ENCODE data around the gene STARD7.

The STARD7 gene

DNA sequence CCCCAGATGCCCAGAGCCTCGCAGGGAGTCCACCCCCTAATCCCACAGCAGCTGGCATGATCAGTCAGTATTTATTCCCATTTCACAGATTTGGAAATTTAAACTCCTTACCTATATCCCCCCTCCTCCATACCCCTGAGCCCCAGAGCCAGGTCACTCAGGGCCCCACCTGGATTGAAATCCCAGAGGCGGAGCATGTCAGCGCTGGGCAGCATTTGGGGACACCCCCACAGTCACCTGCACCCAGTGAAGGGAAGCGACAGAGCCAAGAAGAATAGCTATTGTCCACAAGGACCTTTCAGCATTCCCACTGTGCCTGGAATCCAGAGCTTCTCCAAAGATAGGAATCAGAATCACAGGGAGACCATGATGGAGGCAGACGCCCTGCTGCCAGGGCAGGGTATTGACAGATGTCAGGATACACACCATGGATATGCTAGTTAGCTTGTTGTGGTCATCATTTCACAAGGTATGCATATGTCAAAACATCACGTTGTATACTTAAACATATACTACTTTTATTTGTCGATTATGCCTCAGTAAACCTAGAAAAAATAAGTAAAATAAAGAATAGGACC lies 69.4 kb downstream of the STARD7 start:
- no peak for DNase-seq (ENCODE audit: low read depth, low spot score)
- no peak overlapping the region for H3K27ac ChIP-seq

- peak; percentile 33 for DNase-seq (ENCODE audit: low read depth, low spot score)
These were observed 70.2 kb downstream of the STARD7 start, which contains the start of gene ASTL for GRCh38 chr2:96138179-96139145. TSS of gene ASTL (minus strand) at chr2:96138502. CDS start at chr2:96138436, 66 bp downstream.

GRCh38 chr2:96137321-96138178 lies 71.1 kb downstream of the STARD7 start:
- no peak overlapping the region for H3K27ac ChIP-seq
- DNase-seq (ENCODE audit: low read depth, low spot score), result no peak

More at GRCh38 chr2:96138179-96139145, 70.2 kb downstream of the STARD7 start, which contains the start of gene ASTL:
- H3K27ac ChIP-seq, result no peak within 1 kb of the TSS

- H3K27ac ChIP-seq, result no peak overlapping the region
- DNase-seq (ENCODE audit: low read depth, low spot score), result no peak
These were observed 72.4 kb downstream of the STARD7 start for GRCh38 chr2:96136129-96136720.

DNA sequence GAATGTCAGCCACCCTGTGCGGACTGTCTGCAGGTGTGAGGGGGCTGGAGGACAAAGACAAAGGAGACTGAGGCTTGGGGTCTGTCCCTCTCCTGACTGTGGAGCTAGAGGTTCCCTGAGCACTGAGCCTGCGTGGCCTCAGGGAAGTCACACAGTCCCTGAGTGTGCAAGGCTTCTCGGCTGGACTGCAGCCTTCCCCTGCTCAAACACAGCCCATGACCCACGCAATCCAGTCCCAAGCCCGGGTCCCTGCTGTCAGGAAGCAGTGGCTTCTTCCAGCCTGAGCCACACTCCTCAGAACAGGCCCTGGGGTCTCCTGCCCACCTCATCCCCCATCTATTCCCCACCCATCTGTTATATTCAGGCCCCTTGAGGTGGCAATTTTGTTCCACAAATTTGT lies 73.0 kb downstream of the STARD7 start:
- no peak overlapping the region for H3K27ac ChIP-seq
- DNase-seq (ENCODE audit: low read depth, low spot score), result no peak

DNA sequence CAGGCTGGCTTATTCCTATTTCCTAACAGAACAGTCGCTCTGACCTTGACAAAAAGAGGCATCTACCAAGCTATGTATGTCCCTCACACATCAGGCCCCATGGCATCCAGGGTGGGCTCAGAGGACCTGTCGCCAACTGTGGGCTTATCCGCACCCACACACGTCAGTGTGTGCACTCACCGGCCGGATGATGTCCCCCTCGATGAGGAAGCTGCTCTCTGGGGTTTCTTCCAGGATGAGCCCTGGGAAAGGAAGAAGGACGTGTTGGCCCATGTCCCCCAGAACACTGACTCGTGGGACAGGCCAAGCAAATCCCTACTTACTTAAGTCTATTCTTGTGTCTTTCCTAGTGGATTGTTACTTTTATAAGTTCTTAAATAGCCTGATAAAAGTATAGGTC lies 73.5 kb downstream of the STARD7 start:
- no peak overlapping the region for H3K27ac ChIP-seq
- DNase-seq (ENCODE audit: low read depth, low spot score), result no peak
